Duodenal mucosa (tissue), 2 donors: Measurements from ENCODE around the gene KRT33A.
"Not testable (repeated sequence)": the region's sequence is repeated elsewhere in the genome, so short reads cannot be mapped to it uniquely, and the experiment has no call there.

Experiments
- H3K27ac ChIP-seq: one replicate; pipeline ENCODE4 v1.7.0; 2013; ENCODE audit warnings: low read depth, low read length
- H3K27me3 ChIP-seq, 2 donors: one replicate each; pipeline ENCODE4 v1.7.0; 2013; ENCODE audit warnings: low read length in 2 of 2, control low read depth in 1 of 2; ENCODE audit not compliant: insufficient read depth in 2 of 2, control insufficient read depth in 1 of 2
- H3K36me3 ChIP-seq, 2 donors: one replicate each; pipeline ENCODE4 v1.7.0; 2013; ENCODE audit warnings: low read length in 2 of 2, control low read depth in 1 of 2; ENCODE audit not compliant: insufficient read depth in 2 of 2, control insufficient read depth in 1 of 2
- H3K4me1 ChIP-seq, 2 donors: one replicate each; pipeline ENCODE4 v1.7.0; 2013; ENCODE audit warnings: low read length in 2 of 2, control low read depth in 1 of 2; ENCODE audit not compliant: insufficient read depth in 2 of 2, control insufficient read depth in 1 of 2
- H3K4me3 ChIP-seq, 2 donors: one replicate each; pipeline ENCODE4 v1.7.0; 2013; ENCODE audit warnings: low read length in 2 of 2, low read depth in 1 of 2
- H3K9ac ChIP-seq, 2 donors: one replicate each; pipeline ENCODE4 v1.7.0; 2013; ENCODE audit warnings: low read length in 2 of 2, low read depth in 1 of 2
- H3K9me3 ChIP-seq, 2 donors: one replicate each; pipeline ENCODE4 v1.7.0; 2013; ENCODE audit warnings: low read length in 2 of 2, control low read depth in 1 of 2; ENCODE audit not compliant: control insufficient read depth in 1 of 2

KRT33A gene

DNA sequence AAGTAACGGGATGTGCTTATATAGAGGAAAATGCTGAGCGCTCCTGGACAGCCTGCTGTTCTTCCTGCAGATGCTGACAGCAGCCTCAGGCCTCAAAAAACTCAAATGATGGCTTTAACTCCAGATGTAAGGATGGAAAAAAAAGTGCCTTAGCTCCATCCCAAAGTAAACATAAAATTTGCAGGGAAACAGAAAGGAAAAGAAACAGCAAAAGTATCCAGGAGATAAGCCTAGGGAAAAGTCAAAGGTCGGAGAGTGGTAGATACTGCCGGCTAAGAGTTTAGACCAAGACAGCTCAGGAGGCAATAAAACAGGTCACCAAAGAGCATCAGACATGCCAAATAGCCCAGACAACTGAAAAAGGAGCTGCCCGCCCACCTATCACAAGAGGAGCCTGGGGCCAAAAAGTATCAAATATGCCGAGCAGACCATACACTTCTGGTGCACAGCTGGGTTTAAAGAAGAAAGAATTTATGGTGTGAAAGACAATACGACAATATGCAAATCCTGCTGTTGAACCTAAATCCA lies 39.8 kb upstream of the KRT33A start:
- Histone ChIP-seq H3K4me3 (no peak overlapping the region), H3K27ac (no peak overlapping the region), H3K9me3 (no peaks in the 10 kb centered on the region), H3K4me1 (no peaks in the 10 kb centered on the region), H3K36me3 (no peaks in the 10 kb centered on the region), H3K9ac (no peak overlapping the region), H3K27me3 (no peaks in the 10 kb centered on the region)

DNA sequence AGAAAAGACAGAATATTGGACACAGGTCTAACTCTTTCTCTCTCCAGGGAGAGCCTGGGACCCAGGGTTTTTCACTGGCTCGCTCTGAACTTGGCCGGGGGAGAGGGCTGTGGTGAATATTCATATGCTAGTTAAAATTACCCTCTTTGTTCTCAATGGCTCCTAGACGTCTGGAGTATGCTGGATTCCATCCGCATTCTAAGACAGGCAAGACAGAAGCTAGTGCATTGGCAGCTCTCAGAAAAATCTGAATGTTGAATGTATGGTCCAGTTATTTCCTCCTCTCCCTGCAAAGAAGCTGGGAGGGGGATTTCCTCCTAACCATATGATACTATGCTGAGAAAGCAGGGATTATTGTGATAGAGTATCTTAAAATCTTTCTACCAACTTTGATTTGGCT lies 37.0 kb upstream of the KRT33A start:
- no peaks in the 10 kb centered on the region for H3K9me3 ChIP-seq
- no peak overlapping the region for H3K27ac ChIP-seq
- H3K4me3 ChIP-seq = no peak overlapping the region
- H3K36me3 ChIP-seq = no peaks in the 10 kb centered on the region
- no peaks in the 10 kb centered on the region for H3K4me1 ChIP-seq
- no peak overlapping the region for H3K9ac ChIP-seq
- no peaks in the 10 kb centered on the region for H3K27me3 ChIP-seq

DNA sequence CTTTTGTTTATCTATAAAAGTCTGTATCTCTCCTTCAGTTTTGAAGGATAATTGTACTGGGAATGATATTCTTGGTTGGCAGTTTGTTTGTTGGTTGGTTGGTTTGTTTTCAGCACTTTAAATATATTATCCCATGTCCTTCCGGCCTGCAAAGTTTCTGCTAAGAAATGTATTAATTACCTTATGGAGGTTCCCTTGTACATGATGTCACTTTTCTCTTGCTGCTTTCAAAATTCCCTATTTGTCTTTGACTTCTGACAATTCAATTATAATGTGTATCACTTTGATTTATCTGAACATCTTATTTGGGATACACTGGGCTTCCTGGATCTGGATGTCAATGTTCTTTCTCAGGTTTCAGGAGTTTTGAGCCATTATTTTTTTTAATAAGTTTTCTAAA lies 35.6 kb upstream of the KRT33A start:
- H3K9me3 ChIP-seq = no peaks in the 10 kb centered on the region
- no peaks in the 10 kb centered on the region for H3K4me1 ChIP-seq
- no peaks in the 10 kb centered on the region for H3K36me3 ChIP-seq
- no peak overlapping the region for H3K27ac ChIP-seq
- H3K27me3 ChIP-seq = no peaks in the 10 kb centered on the region
- no peak overlapping the region for H3K4me3 ChIP-seq
- H3K9ac ChIP-seq = no peak overlapping the region

DNA sequence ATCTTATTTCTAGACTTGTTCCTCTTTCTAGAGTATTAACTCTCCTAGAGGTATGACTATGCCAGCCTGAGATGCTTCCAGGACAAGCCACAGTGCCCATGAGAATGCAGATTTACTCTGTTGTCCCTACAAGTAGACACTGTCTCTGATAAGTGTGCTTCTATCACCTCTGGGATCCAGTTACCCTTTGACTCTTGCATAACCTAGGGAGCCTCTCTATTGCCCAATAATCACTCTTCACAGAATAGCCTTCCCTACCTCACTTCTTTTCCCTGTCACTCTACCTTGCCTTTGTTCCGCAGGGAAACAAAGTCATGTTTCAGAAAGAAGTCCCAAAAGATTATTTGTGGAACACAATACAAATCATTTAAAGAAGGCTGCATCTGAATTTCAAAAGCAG lies 33.1 kb upstream of the KRT33A start:
- H3K36me3 ChIP-seq = no peaks in the 10 kb centered on the region
- H3K9me3 ChIP-seq = no peaks in the 10 kb centered on the region
- H3K27ac ChIP-seq = no peak overlapping the region
- H3K9ac ChIP-seq = no peak overlapping the region
- H3K27me3 ChIP-seq = no peaks in the 10 kb centered on the region
- no peaks in the 10 kb centered on the region for H3K4me1 ChIP-seq
- H3K4me3 ChIP-seq = no peak overlapping the region

DNA sequence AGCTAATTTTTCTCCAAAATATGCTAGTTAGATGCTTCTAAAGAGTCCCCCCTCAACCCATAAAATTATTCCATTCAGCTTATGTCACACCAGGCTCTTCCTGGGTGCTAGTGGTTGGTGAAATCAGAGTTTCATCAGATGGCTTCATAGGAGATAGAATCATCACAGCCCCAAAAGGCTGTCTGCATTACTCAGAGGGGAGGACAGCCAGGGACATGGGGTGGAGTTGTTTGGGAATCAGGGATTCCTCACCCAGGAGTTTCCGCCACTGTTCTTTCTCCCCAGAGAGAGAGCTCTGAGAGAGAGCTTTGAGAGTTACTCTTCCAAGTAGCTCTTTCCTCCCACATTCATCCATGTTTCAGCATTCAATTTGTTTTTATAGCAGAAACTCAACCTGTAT lies 31.8 kb upstream of the KRT33A start:
- no peaks in the 10 kb centered on the region for H3K9me3 ChIP-seq
- H3K4me3 ChIP-seq = no peak overlapping the region
- H3K27me3 ChIP-seq = peaks cover 0 to 5% of the 10 kb centered on the region in 2 donors
- no peaks in the 10 kb centered on the region for H3K4me1 ChIP-seq
- H3K36me3 ChIP-seq = no peaks in the 10 kb centered on the region
- no peak overlapping the region for H3K9ac ChIP-seq
- H3K27ac ChIP-seq = no peak overlapping the region

DNA sequence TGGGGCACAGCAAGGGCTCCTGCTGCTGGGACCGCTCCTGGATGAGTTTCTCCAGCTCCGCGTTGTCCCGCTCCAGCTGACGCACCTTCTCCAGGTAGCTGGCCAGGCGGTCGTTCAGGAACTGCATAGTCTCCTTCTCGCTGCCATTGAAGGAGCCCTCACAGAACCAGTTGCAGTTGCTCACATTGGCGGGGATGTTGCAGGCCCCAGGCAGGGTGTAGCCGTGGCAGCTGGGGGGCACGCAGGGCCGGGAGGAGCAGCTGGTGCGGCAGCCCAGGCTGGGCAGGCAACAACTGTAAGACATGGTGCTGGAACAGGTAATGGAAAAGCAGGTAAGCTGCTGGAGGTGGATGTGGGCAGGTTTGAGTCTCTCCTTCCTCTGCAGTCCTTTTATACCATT lies 31.3 kb upstream of the KRT33A start, which contains the start of gene KRT34:
TSS of gene KRT34 (minus strand) at position 364 of the 400 bp plus-strand sequence. CDS start at position 304, 60 bp downstream.
- H3K27me3 ChIP-seq, H3K4me1 ChIP-seq, H3K9ac ChIP-seq, H3K27ac ChIP-seq, H3K36me3 ChIP-seq, H3K4me3 ChIP-seq, H3K9me3 ChIP-seq: not testable (repeated sequence)

DNA sequence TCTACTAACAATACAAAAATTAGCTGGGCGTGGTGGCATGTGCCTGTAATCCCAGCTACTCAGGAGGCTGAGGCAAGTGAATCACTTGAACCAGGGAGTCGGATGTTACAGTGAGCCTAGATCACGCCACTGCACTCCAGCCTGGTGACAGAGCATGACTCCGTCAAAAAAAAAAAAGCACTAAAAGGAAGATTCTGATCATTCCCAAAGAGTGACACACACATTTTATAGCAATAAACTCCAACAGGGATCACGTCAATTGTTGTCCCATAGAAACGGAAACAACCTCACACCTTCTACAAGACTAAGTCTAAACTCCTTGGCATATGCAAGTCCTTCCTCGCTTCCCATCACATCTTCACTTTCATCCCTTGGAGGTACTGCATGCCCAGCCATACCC lies 29.5 kb upstream of the KRT33A start:
- H3K9me3 ChIP-seq, H3K9ac ChIP-seq, H3K4me1 ChIP-seq, H3K27me3 ChIP-seq, H3K36me3 ChIP-seq, H3K27ac ChIP-seq, H3K4me3 ChIP-seq: not testable (repeated sequence)

DNA sequence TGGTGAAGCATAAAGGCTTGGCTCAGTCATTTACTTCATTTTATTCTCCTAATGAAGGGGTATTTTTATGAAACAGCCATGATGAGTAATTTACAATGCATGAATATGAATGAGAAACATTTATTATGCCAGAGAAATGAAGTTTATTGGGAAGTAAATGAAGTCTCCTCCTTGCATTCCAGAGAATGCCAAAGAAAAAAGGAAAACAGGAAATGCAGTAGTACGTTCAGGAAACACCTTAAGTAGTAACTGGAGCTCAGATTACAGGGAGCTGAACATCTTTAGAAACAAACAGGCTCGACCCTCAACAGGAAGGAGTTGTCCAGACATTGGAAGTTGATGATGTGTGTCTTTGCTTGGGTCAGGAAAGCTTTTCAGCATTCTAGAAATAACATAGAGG lies 26.9 kb upstream of the KRT33A start:
- H3K36me3 ChIP-seq = no peaks in the 10 kb centered on the region

DNA sequence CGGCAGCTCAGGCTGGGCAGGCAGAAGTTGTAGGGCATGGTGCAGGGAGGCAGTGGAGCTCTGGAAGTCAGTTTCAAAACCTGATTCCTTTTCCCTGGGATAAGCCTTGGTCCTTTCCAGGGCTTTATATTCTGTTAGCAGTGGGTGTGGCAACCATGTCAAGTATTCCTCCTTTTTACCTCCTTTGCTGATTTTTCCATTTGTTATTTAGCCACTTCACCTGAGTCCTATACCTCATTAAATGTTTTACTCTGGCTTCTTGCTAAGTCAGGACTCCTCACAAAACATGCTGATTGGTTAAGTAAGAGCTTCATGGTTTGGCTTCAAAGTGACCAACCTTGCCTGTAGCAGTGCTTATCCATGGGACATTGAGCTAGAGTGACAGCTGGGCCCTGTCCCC lies 19.1 kb upstream of the KRT33A start, which contains the start of gene KRT33B:
TSS of gene KRT33B (minus strand) at position 101 of the 400 bp plus-strand sequence. CDS start at position 38, 63 bp downstream.
- H3K4me3 ChIP-seq = no peak within 1 kb of the TSS
- H3K36me3 ChIP-seq = no peaks in the 10 kb centered on the region
- H3K9ac ChIP-seq = no peak within 1 kb of the TSS
- H3K4me1 ChIP-seq = no peaks in the 10 kb centered on the region
- H3K9me3 ChIP-seq = no peaks in the 10 kb centered on the region
- peaks cover 0 to 4% of the 10 kb centered on the region in 2 donors for H3K27me3 ChIP-seq
- no peak within 1 kb of the TSS for H3K27ac ChIP-seq

More for the DNA sequence above, 26.9 kb upstream of the KRT33A start:
- Histone ChIP-seq H3K27ac (no peak overlapping the region), H3K9me3 (no peaks in the 10 kb centered on the region), H3K27me3 (peaks cover 4 to 5% of the 10 kb centered on the region in 2 donors), H3K4me1 (no peaks in the 10 kb centered on the region), H3K9ac (no peak overlapping the region), H3K4me3 (no peak overlapping the region)

DNA sequence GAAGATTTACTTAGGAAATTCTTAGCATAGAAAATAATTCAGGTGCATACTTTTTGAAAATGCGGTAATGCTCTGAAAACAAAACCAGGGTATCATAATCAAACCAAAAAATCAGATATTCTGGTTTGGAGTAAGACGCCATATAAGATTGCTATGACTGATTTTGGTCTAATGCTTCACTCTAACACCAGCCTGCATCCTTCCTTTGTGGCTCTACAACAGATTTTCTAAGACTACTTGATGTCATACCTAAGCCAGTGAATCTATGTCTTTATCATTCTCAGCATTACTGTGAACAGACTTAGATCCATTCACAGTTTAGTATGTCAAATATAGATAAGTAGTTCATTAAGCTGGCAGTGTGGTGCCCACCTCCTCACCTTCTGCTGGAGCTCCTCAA lies 18.4 kb upstream of the KRT33A start:
- Histone ChIP-seq H3K4me1 (no peaks in the 10 kb centered on the region), H3K9ac (no peak overlapping the region), H3K27me3 (peaks cover 0 to 3% of the 10 kb centered on the region in 2 donors), H3K36me3 (no peaks in the 10 kb centered on the region), H3K27ac (no peak overlapping the region), H3K9me3 (no peaks in the 10 kb centered on the region), H3K4me3 (no peak overlapping the region)
